Adrenal gland (tissue), 12 donors: ENCODE results near the gene CDH19. TPM values are rescaled to one million over a fixed set of nuclear protein-coding genes. Genes with fewer than 3 reads are reported as not detected.
"Not testable (repeated sequence)": the region's sequence is repeated elsewhere in the genome, so short reads cannot be mapped to it uniquely, and the experiment has no call there.

Source experiments
- DNase-seq, 7 donors: peaks; one replicate each; pipeline ENCODE4 v3.0.0-alpha.2; 2019 to 2020
- H3K27ac ChIP-seq, 5 donors: fragments of 200-600 bp; sonication (generic) in 4 of 5; 1 replicate in 3 of 5; 2 replicates in 2 of 5; pipeline versions ENCODE4 v1.5.1 to v1.8.0; 2016 to 2020; ENCODE audit warnings: mild to moderate bottlenecking in 1 of 5
- H3K27me3 ChIP-seq: fragments of 200-600 bp; 2 replicates; pipeline ENCODE4 v1.8.0; 2021
- H3K36me3 ChIP-seq, 2 donors: fragments of 200-600 bp; replicated peaks in 1 of 2; 1 replicate in 1 of 2; 2 replicates in 1 of 2; pipeline versions ENCODE4 v1.5.1 to v1.8.0; 2018 to 2022
- H3K4me1 ChIP-seq, 2 donors: fragments of 200-600 bp; replicated peaks in 1 of 2; 1 replicate in 1 of 2; 2 replicates in 1 of 2; pipeline versions ENCODE4 v1.5.1 to v1.8.0; 2018 to 2021
- H3K4me3 ChIP-seq, 4 donors: fragments of 200-600 bp; sonication (generic) in 3 of 4; one replicate each; pipeline ENCODE4 v1.5.1; 2016 to 2018
- H3K9me3 ChIP-seq, 3 donors: fragments of 200-600 bp; sonication (generic) in 1 of 3; replicated peaks in 1 of 3; 1 replicate in 2 of 3; 2 replicates in 1 of 3; pipeline versions ENCODE4 v1.5.1 to v1.8.0; 2016 to 2021
- POLR2A ChIP-seq, 2 donors: fragments of 450-650 bp; IDR thresholded peaks; one replicate each; pipeline ENCODE4 v1.6.1; 2017; ENCODE audit warnings: antibody characterized with exemption in 2 of 2, mild to moderate bottlenecking in 2 of 2, moderate library complexity in 1 of 2
- WGBS, 4 donors: extraction: QIAGEN DNeasy Blood & Tissue Kit in 2 of 4; methylation state at CpG; one replicate each; pipeline versions ENCODE4 v1.1.5 to v1.1.7; 2013 to 2017; 5-methylcytosine and 5-hydroxymethylcytosine counted together
- intact Hi-C, 2 donors: fragments of 100-400 bp; cut with DNase I; formaldehyde crosslinking; loops; one replicate each; pipeline versions ENCODE4 v1.14.1 to v1.15.0; 2022 to 2023
- polyA plus RNA-seq, 3 donors: library from polyadenylated mRNA; stranded (reverse); fragments of 200-250 nt in 2 of 3; fragments of 350-450 nt in 1 of 3; fragmentation: Illumina TruSeq in 1 of 3; extraction: RNeasy Lipid Tissue Mini Kit (QIAGEN cat#74804) in 1 of 3; gene quantifications; one replicate each; pipeline ENCODE4 v1.2.3, GENCODE V29; 2013 to 2014
- total RNA-seq, 9 donors: library from RNA; depleted of rRNA in 4 of 9; stranded (reverse); fragments of >200 nt in 4 of 9; fragments of 120-200 nt in 1 of 9; fragmentation: NEBNext Ultra II Directional in 1 of 9; extraction: Animal tissue kit (Norgen Biotek cat#: 25700) in 1 of 9; gene quantifications; one replicate each; pipeline versions ENCODE4 v1.1.0 to v1.2.4, GENCODE V29; 2013 to 2023
- TF ChIP-seq, protein P1 (sequence below), 6 experiments: fragments of 450-650 bp in 4 of 6; fragments of 200-600 bp in 2 of 6; sonication (generic) in 1 of 6; IDR thresholded peaks; 1 replicate in 5 of 6; 2 replicates in 1 of 6; pipeline versions ENCODE4 v1.5.1 to v1.8.0; 2016 to 2021; ENCODE audit warnings: antibody characterized with exemption in 6 of 6, mild to moderate bottlenecking in 2 of 6, moderate library complexity in 1 of 6
- donor health status: healthy with polysubstance abuse.
- donor health status: Bipolar disorder and iron deficiency.
- donor health status: DM: yes; HTN: yes; CAD: no.
- donor health status: DM: no; HTN: no; CAD: no.
- donor health status: DM: no; HTN: no; CAD: no.
- donor health status: DM: yes; HTN: yes; CAD: no.

CDH19 gene
- total and polyA plus RNA-seq, 12 donors = 0.42 to 7.4 (median 5.3) TPM

GRCh38 chr18:66506178-66506577, 97.7 kb downstream of the CDH19 start:
- no peak for TF ChIP-seq POLR2A (IDR thresholded peaks at IDR 0.05)
- TF ChIP-seq, protein P1, sequence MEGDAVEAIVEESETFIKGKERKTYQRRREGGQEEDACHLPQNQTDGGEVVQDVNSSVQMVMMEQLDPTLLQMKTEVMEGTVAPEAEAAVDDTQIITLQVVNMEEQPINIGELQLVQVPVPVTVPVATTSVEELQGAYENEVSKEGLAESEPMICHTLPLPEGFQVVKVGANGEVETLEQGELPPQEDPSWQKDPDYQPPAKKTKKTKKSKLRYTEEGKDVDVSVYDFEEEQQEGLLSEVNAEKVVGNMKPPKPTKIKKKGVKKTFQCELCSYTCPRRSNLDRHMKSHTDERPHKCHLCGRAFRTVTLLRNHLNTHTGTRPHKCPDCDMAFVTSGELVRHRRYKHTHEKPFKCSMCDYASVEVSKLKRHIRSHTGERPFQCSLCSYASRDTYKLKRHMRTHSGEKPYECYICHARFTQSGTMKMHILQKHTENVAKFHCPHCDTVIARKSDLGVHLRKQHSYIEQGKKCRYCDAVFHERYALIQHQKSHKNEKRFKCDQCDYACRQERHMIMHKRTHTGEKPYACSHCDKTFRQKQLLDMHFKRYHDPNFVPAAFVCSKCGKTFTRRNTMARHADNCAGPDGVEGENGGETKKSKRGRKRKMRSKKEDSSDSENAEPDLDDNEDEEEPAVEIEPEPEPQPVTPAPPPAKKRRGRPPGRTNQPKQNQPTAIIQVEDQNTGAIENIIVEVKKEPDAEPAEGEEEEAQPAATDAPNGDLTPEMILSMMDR (IDR thresholded peaks at IDR 0.05) = no peak
- intact Hi-C loops = no loop called here
- Histone ChIP-seq H3K36me3 (no peaks in the 10 kb centered on the region), H3K9me3 (no peaks in the 10 kb centered on the region), H3K27me3 (no peaks in the 10 kb centered on the region), H3K27ac (no peak overlapping the region), H3K4me1 (no peaks in the 10 kb centered on the region), H3K4me3 (no peak overlapping the region)
- DNase-seq = no peak
- 79 to 97% (median 87%) methylated on average over 1 of the region's 1 CpG for WGBS, 4 donors

DNA sequence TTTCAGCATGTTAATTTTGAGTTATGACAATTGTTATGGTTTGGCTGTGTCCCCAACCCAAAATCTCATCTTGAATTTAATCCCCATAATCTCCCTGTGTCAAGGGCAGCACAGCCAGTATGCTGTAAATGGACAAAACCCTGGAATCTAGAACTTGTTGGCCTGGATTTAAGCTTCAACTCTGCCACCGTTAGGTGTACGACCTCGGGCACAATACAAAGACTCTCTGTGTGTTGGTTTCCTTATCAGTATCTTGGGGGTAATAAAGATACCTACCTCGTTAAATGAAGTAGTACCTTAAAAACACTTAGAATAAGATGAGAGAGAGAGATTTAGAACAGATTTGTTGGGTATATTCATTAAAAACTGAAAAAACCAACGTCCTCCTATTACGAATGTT, 106.5 kb downstream of the CDH19 start:
- no peak overlapping the region for H3K4me3 ChIP-seq
- 69 to 72% (median 70%) methylated on average over 6 of the region's 6 CpGs for WGBS, 4 donors
- H3K9me3 ChIP-seq = no peaks in the 10 kb centered on the region
- DNase-seq = no peak
- H3K27ac ChIP-seq = no peak overlapping the region
- intact Hi-C loops = no loop called here
- no peaks in the 10 kb centered on the region for H3K4me1 ChIP-seq
- H3K27me3 ChIP-seq = no peaks in the 10 kb centered on the region
- TF ChIP-seq, protein P1 (IDR thresholded peaks at IDR 0.05) = no peak
- no peak for TF ChIP-seq POLR2A (IDR thresholded peaks at IDR 0.05)
- H3K36me3 ChIP-seq = no peaks in the 10 kb centered on the region

- no peak overlapping the region for H3K4me3 ChIP-seq
- DNase-seq = peak; percentile 13 to 62 (median 34)
- intact Hi-C loops = no loop called here
- 32 to 42% (median 34%) methylated on average over 3 of the region's 3 CpGs for WGBS, 4 donors
- H3K27ac ChIP-seq = no peak overlapping the region
- H3K9me3 ChIP-seq = no peaks in the 10 kb centered on the region
- TF ChIP-seq POLR2A (IDR thresholded peaks at IDR 0.05) = no peak
- TF ChIP-seq, protein P1 (IDR thresholded peaks at IDR 0.05) = peak in 3 of 6 experiments; percentile 8 to 21 (median 12)
- H3K27me3 ChIP-seq = no peaks in the 10 kb centered on the region
- no peaks in the 10 kb centered on the region for H3K36me3 ChIP-seq
- no peaks in the 10 kb centered on the region for H3K4me1 ChIP-seq
Observed at GRCh38 chr18:66495844-66496243, 108.0 kb downstream of the CDH19 start.

DNA sequence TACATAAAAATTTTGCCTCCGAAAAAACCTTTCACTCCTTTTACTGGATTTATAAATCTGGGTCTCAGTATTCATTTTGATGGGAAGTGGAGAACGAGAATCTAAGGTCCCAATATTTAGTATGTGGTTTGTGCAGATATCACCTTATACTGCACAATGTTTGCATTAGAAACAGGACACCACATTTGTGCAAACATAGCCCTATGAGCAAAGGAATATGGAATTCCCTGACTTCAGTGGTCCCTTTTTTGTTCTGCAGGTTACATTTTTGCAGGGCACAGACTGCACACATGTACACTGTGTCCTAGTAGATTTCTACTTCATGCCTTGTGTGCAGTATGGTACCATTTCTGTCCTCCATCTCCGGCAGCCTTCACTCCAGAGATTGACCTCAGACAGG, 130.0 kb downstream of the CDH19 start:
- Histone ChIP-seq H3K9me3 (no peaks in the 10 kb centered on the region), H3K36me3 (no peaks in the 10 kb centered on the region), H3K4me3 (no peak overlapping the region), H3K4me1 (no peaks in the 10 kb centered on the region), H3K27ac (no peak overlapping the region), H3K27me3 (no peaks in the 10 kb centered on the region)
- 73 to 85% (median 78%) methylated on average over 3 of the region's 3 CpGs for WGBS, 4 donors
- no peak for TF ChIP-seq POLR2A (IDR thresholded peaks at IDR 0.05)
- TF ChIP-seq, protein P1 (IDR thresholded peaks at IDR 0.05) = no peak
- intact Hi-C loops = no loop called here
- no peak for DNase-seq

- H3K27ac ChIP-seq, H3K4me3 ChIP-seq, H3K4me1 ChIP-seq, H3K27me3 ChIP-seq, DNase-seq, H3K9me3 ChIP-seq, H3K36me3 ChIP-seq, intact Hi-C loops: not testable (repeated sequence)
- WGBS, 4 donors = 78 to 84% (median 83%) methylated on average over 5 of the region's 5 CpGs
Observed at GRCh38 chr18:66466184-66466583, 137.7 kb downstream of the CDH19 start.
